NCI-H1105 treated with DMSO at 0.1 percent for 48 hours (cell line): ENCODE measurements around the gene RPS23.
A peak's percentile ranks its signal among the peaks of the same experiment; 100 is the strongest.
"Not testable (repeated sequence)": the region's sequence is repeated elsewhere in the genome, so short reads cannot be mapped to it uniquely, and the experiment has no call there.

ENCODE experiments used
- DNase-seq: peaks from one replicate; lab custom pipeline; 2025; lab: John Stamatoyannopoulos, UW

The RPS23 gene

DNA sequence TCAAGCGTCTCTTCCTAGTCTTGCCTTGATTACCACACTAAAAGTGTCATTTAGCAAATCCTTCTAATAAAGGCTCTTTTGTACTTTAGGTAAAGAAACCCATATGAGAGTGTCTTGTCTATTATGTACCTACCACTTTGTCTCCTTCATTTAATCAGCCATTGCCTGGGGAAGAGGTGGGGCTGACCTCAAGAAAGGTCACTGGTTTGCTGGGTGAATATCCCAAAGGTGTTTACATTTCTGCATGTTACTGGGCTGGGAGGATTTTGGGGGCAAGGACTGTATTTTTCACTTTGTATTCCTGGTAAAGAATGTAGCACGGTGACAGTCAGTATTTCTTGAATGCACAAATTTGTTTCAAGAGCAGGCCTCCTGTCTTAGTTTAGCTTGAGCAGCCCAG lies 11.9 kb upstream of the RPS23 start:
- DNase-seq: no peak

GRCh38 chr5:82287625-82288024 lies 9.5 kb upstream of the RPS23 start:
- no peak for DNase-seq

- no peak for DNase-seq
Measured at GRCh38 chr5:82285206-82285605, 7.1 kb upstream of the RPS23 start.

GRCh38 chr5:82283893-82284292 lies 5.7 kb upstream of the RPS23 start:
- DNase-seq: no peak

DNA sequence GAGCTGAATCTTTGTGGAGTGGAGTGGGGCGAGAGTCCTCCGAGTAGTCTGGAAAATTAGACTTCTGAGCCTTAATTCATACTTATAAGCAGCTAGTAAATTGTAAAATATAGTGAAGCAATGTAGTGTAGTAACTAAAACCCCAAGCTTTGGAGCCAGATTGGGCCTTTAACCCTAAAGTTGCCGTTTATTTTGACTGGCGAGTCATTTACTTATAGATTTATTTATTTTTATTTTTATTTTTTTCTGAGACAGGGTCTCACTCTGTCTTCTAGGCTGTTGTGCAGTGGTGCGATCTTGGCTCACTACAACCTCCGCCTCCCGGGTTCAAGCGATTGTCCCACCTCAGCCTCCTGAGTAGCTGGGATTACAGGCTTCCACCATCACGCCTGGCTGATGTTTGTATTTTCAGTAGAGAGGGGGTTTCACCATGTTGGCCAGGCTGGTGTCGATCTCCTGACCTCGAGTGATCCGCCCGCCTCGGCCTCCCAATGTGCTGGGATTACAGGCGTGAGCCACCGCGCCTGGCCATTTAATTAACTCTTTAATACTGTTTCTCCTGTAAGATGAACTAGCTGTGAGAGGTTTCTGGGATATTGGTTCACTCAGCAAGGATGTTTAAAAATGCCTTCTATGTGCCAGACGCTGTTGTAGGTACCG lies 687 bp upstream of the RPS23 start:
- no peak for DNase-seq

- no peak for DNase-seq
Measured at GRCh38 chr5:82277613-82277986, 554 bp downstream of the RPS23 start.

GRCh38 chr5:82276800-82277612 lies 1.1 kb downstream of the RPS23 start:
- DNase-seq: no peak

- no peak for DNase-seq
Measured at GRCh38 chr5:82275216-82275664, 2.9 kb downstream of the RPS23 start.

DNA sequence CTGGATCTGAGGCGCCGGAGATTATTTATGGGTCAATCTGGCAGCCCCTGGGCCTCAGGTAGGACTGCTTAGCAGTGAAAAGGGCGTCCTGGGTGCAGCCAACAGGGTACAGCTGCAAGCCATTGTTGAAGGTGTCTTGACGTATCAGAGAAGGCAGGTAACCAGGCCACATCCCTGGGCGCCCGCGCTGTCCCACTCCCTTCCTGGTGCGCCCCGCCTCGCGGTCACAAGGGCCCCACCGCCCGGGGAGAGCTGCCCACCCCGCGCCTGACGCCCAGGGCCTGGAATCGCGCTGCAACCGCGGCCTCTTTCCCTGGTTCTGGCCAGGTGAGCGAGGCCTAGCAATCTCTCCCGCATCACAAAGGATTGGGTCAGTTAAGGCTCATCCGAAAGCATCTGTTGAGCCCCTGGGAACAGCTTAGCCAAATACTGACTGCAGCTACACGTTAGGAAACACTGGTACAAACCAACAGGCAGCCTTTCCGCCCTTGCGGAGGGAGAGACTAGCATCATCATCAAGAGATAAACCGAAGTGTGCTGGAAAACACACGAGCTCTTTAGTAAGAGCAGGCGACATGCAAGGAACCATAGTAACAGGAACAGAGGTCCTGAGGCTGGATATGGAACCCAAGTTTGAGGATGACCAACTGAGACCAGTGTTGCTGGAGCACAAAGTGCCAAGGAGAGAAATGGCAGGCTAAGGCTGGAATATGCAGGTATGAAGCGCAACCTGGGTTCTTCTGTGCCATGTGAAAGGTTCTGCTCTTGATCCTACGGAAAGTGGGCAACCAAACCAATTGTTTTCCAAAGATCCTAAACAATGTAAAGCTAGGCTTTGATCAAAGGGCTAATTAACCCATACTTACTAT lies 3.6 kb downstream of the RPS23 start:
- DNase-seq: no peak

GRCh38 chr5:82273426-82273825 lies 4.7 kb downstream of the RPS23 start:
- DNase-seq: not testable (repeated sequence)

GRCh38 chr5:82272571-82273356 lies 5.4 kb downstream of the RPS23 start:
- DNase-seq: not testable (repeated sequence)

- DNase-seq: not testable (repeated sequence)
Measured at GRCh38 chr5:82269363-82269762, 8.8 kb downstream of the RPS23 start.

- not testable (repeated sequence) for DNase-seq
Measured at GRCh38 chr5:82267297-82267933, 10.7 kb downstream of the RPS23 start.

DNA sequence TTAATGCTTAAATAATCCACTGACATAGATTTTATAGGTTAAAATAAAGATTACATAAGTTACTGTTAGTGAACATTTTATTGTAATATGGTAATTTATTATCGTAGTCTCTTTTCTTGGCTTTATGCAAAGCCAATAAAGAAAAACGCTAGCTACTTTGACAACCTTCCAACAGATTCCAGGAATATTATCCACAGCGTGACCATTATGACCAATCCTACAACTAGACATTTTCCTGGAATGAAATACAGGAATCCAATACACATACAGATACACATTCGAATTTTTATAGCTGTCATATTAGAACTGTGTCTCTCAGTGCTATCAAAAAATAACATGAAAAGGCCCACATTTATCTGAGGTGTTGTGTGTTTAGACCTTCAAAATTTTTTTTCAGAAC lies 13.1 kb downstream of the RPS23 start:
- DNase-seq: no peak

GRCh38 chr5:82259172-82259800 lies 18.9 kb downstream of the RPS23 start:
- DNase-seq: peak; percentile 11

GRCh38 chr5:82257729-82258128 lies 20.4 kb downstream of the RPS23 start:
- no peak for DNase-seq

DNA sequence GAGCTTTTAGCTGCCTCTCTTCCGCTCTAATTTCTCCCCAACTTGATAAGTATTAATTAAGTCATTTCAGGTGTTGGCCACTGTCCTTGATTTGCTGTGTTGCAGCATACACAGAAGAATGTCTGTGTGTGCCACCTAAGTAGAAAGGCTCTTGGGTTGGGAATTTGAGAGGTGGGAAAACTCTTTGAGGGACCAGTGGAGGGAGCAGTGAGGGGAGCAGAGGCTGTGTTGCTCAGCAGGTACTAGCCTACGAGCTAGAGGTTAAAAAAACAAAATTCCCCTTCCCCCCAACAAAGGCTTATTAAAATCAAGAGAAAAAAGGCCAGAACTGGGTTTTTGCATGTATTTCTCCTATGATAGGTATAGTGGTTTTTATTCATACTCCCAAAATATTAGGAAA lies 20.9 kb downstream of the RPS23 start:
- no peak for DNase-seq

DNA sequence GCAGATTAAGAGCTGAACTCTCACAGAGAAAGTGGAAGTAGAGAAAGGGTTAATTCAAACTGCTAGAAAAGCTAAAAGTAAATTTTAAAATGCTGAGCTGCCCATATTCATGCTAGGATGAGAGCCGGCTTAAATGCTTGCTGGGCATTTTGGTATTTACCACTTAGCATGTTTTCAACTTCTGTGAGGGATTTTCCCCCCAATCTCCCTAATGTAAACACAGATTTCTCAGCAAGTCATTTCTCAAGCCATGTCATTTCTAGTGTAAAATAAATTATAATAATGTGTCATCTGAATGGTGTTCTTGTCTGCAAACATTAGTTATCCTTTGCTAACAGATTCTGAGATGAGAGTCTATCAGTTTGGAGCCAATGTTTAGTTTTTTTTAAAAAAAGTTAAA lies 22.3 kb downstream of the RPS23 start:
- no peak for DNase-seq

DNA sequence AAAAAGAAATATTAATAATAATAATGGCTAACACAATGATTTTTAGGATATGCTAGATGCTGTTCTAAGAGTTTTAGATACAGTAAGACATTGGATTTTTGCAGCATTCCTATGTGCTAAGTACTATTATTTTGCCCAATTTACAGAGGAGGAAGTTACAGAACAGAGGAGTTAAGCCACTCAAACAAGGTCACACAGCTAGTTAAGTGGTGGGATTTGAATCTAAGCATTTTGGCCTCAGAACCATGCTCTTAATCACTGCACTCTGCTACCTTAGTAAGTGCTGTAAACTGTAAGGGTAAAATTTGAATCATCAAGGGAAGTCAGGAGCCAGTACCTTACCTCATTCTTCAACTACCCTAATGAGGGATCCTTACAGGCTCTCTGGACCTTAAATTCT lies 25.4 kb downstream of the RPS23 start:
- no peak for DNase-seq

DNA sequence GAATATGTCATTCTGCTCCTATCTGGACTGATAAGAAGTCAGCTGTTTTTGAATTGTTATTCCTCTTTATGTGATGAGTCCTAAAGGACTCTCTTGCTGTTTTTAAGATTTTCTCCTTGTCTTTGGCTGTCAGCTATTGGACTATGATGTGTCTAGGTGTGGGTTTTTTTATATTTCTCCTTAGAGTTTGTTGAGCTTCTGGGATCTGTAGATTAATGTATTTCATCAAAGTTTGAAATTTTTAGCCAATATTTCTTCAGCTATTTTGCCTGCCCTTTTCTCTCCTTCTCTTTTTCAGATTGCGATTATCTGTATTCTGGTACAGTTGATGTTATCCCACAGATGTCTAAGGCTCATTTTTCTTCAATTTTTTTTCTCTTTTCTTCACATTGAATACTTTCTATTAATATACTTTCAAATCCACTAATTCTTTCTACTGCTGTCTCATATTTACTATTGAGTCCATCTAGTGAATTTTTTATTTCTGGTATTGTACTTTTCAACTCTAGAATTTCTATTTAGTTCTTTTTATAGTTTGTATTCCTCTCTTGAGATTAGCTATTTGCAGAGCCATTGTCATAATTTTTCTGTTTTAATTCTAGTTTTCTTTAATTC lies 31.1 kb downstream of the RPS23 start:
- DNase-seq: no peak
